GM23338 (cell line): ENCODE measurements around the gene KIRREL3. TPM values are rescaled to one million over a fixed set of nuclear protein-coding genes. Genes with fewer than 3 reads are reported as not detected.
"Not testable (repeated sequence)": the region's sequence is repeated elsewhere in the genome, so short reads cannot be mapped to it uniquely, and the experiment has no call there.

Experiments
- ATAC-seq: fragments of 200-7000 bp; cut with Tn5 transposase; 3 replicates; pipeline ENCODE4 v1.9.1; 2020
- DNase-seq: peaks from one replicate; pipeline ENCODE4 v3.0.0-alpha.2; 2015; ENCODE audit warnings: low spot score
- H2AFZ ChIP-seq: fragments of 200-600 bp; sonication (generic); 2 replicates; pipeline ENCODE4 v1.8.0; 2016; ENCODE audit warnings: antibody characterized with exemption, mild to moderate bottlenecking, moderate library complexity
- H3F3A ChIP-seq: fragments of 200-600 bp; sonication (generic); replicated peaks from 2 replicates; pipeline ENCODE4 v1.8.0; 2017; ENCODE audit warnings: antibody characterized with exemption, mixed run types, low read depth
- H3K27ac ChIP-seq: fragments of 200-600 bp; sonication (generic); 2 replicates; pipeline ENCODE4 v1.6.1; 2016; ENCODE audit warnings: low read depth
- H3K27me3 ChIP-seq: fragments of 200-600 bp; sonication (generic); 2 replicates; pipeline ENCODE4 v1.8.0; 2016; ENCODE audit warnings: mild to moderate bottlenecking, mixed run types, moderate library complexity; ENCODE audit not compliant: insufficient read depth
- H3K36me3 ChIP-seq: fragments of 200-600 bp; sonication (generic); 2 replicates; pipeline ENCODE4 v1.8.0; 2016; ENCODE audit warnings: mild to moderate bottlenecking; ENCODE audit not compliant: insufficient read depth
- H3K4me1 ChIP-seq: fragments of 200-600 bp; sonication (generic); 2 replicates; pipeline ENCODE4 v1.8.0; 2016; ENCODE audit warnings: mild to moderate bottlenecking, moderate library complexity; ENCODE audit not compliant: insufficient read depth
- H3K4me2 ChIP-seq: fragments of 200-600 bp; sonication (generic); 2 replicates; pipeline ENCODE4 v1.7.1; 2017; ENCODE audit warnings: mixed run types
- H3K4me3 ChIP-seq: fragments of 200-600 bp; sonication (generic); 2 replicates; pipeline ENCODE4 v1.6.1; 2016; ENCODE audit warnings: mixed run types
- H3K79me2 ChIP-seq: fragments of 200-600 bp; sonication (generic); replicated peaks from 2 replicates; pipeline ENCODE4 v1.8.0; 2017; ENCODE audit warnings: mild to moderate bottlenecking; ENCODE audit not compliant: insufficient read depth
- H3K9me2 ChIP-seq: fragments of 200-600 bp; sonication (generic); 2 replicates; pipeline ENCODE4 v1.8.0; 2017; ENCODE audit not compliant: insufficient read depth
- H4K20me1 ChIP-seq: fragments of 200-600 bp; sonication (generic); replicated peaks from 2 replicates; pipeline ENCODE4 v1.8.0; 2017; ENCODE audit warnings: mild to moderate bottlenecking; ENCODE audit not compliant: insufficient read depth
- H3K27ac Mint-ChIP-seq: 2 replicates; pipeline ENCODE4 v1.8.0; 2020; ENCODE audit warnings: inconsistent platforms, mild to moderate bottlenecking, moderate library complexity, mixed read lengths
- H3K27me3 Mint-ChIP-seq: 3 replicates; pipeline ENCODE4 v1.8.0; 2022; ENCODE audit warnings: low read depth, mild to moderate bottlenecking, moderate library complexity, mixed read lengths, inconsistent platforms; ENCODE audit not compliant: insufficient read depth, poor library complexity
- H3K36me3 Mint-ChIP-seq: 3 replicates; pipeline ENCODE4 v1.8.0; 2021; ENCODE audit warnings: low read depth, mild to moderate bottlenecking, inconsistent platforms, moderate library complexity, mixed read lengths
- H3K4me1 Mint-ChIP-seq: 3 replicates; pipeline ENCODE4 v1.8.0; 2020; ENCODE audit warnings: mild to moderate bottlenecking, inconsistent platforms, mixed read lengths
- H3K4me3 Mint-ChIP-seq: 3 replicates; pipeline ENCODE4 v1.8.0; 2021; ENCODE audit warnings: moderate library complexity, mild to moderate bottlenecking, inconsistent platforms, mixed read lengths
- H3K9me3 Mint-ChIP-seq: 3 replicates; pipeline ENCODE4 v1.8.0; 2020; ENCODE audit warnings: moderate library complexity, mild to moderate bottlenecking, inconsistent platforms, mixed read lengths
- CREB1 ChIP-seq: fragments of 250-450 bp; sonication (Bioruptor Pico); IDR thresholded peaks from 2 replicates; pipeline ENCODE4 v1.5.0; 2020; ENCODE audit warnings: low read depth, mild to moderate bottlenecking, moderate library complexity
- CTCF ChIP-seq, 2 experiments: fragments of 200-600 bp in 1 of 2; sonication (generic) in 1 of 2; conservative IDR thresholded peaks; 2 replicates each; pipeline versions ENCODE4 v1.5.1 to v1.6.1; 2016 to 2017; ENCODE audit warnings: antibody characterized with exemption in 2 of 2, low read depth in 2 of 2, mild to moderate bottlenecking in 2 of 2, moderate library complexity in 1 of 2
- ETS1 ChIP-seq: IDR thresholded peaks from 2 replicates; pipeline ENCODE4 v1.6.1; 2016; ENCODE audit warnings: antibody characterized with exemption
- EZH2phosphoT487 ChIP-seq: fragments of 200-600 bp; sonication (generic); IDR thresholded peaks from one replicate; pipeline ENCODE4 v1.8.1; 2018; ENCODE audit warnings: antibody characterized with exemption; ENCODE audit not compliant: unreplicated experiment
- NANOG ChIP-seq: IDR thresholded peaks from 2 replicates; pipeline ENCODE4 v1.6.1; 2016; ENCODE audit warnings: antibody characterized with exemption, borderline replicate concordance
- REST ChIP-seq: IDR thresholded peaks from one replicate; pipeline ENCODE4 v1.6.1; 2018; ENCODE audit warnings: antibody characterized with exemption; ENCODE audit not compliant: unreplicated experiment
- STAT1 ChIP-seq: IDR thresholded peaks from one replicate; pipeline ENCODE4 v1.6.1; 2016; ENCODE audit warnings: antibody characterized with exemption; ENCODE audit not compliant: unreplicated experiment
- ZNF114 ChIP-seq: fragments of 250-450 bp; sonication (Bioruptor Pico); IDR thresholded peaks from 2 replicates; pipeline ENCODE4 v1.5.0; 2020; ENCODE audit warnings: mild to moderate bottlenecking, moderate library complexity
- polyA plus RNA-seq: library from polyadenylated mRNA; unstranded; fragments of >200 nt; fragmentation: Nextera tagmentation; extraction: Ambion mirVana; gene quantifications from 2 replicates; pipeline ENCODE4 v1.2.1, GENCODE V29; 2016
- total RNA-seq: library from RNA; depleted of rRNA; stranded (reverse); fragments of >200 nt; shearing (Covaris generic); gene quantifications from 2 replicates; pipeline ENCODE4 v1.2.3, GENCODE V29; 2014

The KIRREL3 gene
- total and polyA plus RNA-seq, 2 experiments from 2014 or later: 0.13 to 1.5 TPM

- DNase-seq: peak; percentile 32
- not testable (repeated sequence) for H3K4me3 ChIP-seq, H3K79me2 ChIP-seq, H3F3A ChIP-seq, H3K4me3 Mint-ChIP-seq, H2AFZ ChIP-seq, H4K20me1 ChIP-seq, H3K36me3 ChIP-seq, H3K27me3 ChIP-seq, H3K9me2 ChIP-seq, H3K36me3 Mint-ChIP-seq, H3K4me2 ChIP-seq, H3K9me3 Mint-ChIP-seq, H3K4me1 ChIP-seq, H3K27ac ChIP-seq
- Mint-ChIP-seq H3K4me1 (peaks cover 22% of the 10 kb centered on the region), H3K27ac (peak overlapping the region; percentile 44; the same call in 1 of the 2 replicates), H3K27me3 (peaks cover 13% of the 10 kb centered on the region)
- peak; percentile 54 for ATAC-seq
These were observed 613.9 kb downstream of the KIRREL3 start for GRCh38 chr11:126386729-126387071.

- Mint-ChIP-seq H3K4me3 (no peak overlapping the region), H3K9me3 (no peaks in the 10 kb centered on the region; the same call in 2 of the 3 replicates), H3K27me3 (peaks cover 10% of the 10 kb centered on the region), H3K27ac (0 out of 2 replicates have a peak overlapping the region, but pooled peaks have one; percentile 30), H3K36me3 (no peaks in the 10 kb centered on the region), H3K4me1 (peaks cover 17% of the 10 kb centered on the region)
- peaks cover 6% of the 10 kb centered on the region for H3K79me2 ChIP-seq
- H2AFZ ChIP-seq: no peak overlapping the region
- no peak overlapping the region for H3K27ac ChIP-seq
- H3K4me3 ChIP-seq: no peak overlapping the region
- no peak overlapping the region for H3K4me2 ChIP-seq
- no peak for DNase-seq
- no peaks in the 10 kb centered on the region for H3K4me1 ChIP-seq
- H3F3A ChIP-seq: no peaks in the 10 kb centered on the region
- no peaks in the 10 kb centered on the region for H3K36me3 ChIP-seq
- H3K9me2 ChIP-seq: no peaks in the 10 kb centered on the region
- H3K27me3 ChIP-seq: no peaks in the 10 kb centered on the region
- no peaks in the 10 kb centered on the region for H4K20me1 ChIP-seq
- ATAC-seq: no peak
- no peak for TF ChIP-seq CREB1 (CRISPR knock-in tag)
- no peak for TF ChIP-seq CTCF (conservative IDR thresholded peaks at IDR 0.05; ENCODE audit: low read depth in 2 of 2)
- no peak for TF ChIP-seq REST
- TF ChIP-seq NANOG: no peak
- no peak for TF ChIP-seq EZH2phosphoT487
- no peak for TF ChIP-seq ETS1
- TF ChIP-seq STAT1: no peak
- TF ChIP-seq ZNF114 (CRISPR knock-in tag): no peak
These were observed 614.4 kb downstream of the KIRREL3 start for GRCh38 chr11:126385991-126386728.
